AG04450 (cell line): ENCODE measurements around the gene BRD7. TPM values are rescaled to one million over a fixed set of nuclear protein-coding genes. Genes with fewer than 3 reads are reported as not detected.

Experiments
- CTCF ChIA-PET: fragments of 300-600, 350-600 bp; formaldehyde crosslinking; extraction: SDS; loops from one replicate; lab custom pipeline; 2022; ENCODE audit warnings: antibody characterized with exemption, inconsistent platforms; lab: Charles Lee
- POLR2A ChIA-PET: fragments of 350-600 bp; formaldehyde crosslinking; extraction: SDS; loops from one replicate; lab custom pipeline; 2021; ENCODE audit warnings: antibody characterized with exemption, inconsistent platforms; lab: Yijun Ruan, JAX
- DNase-seq: peaks from one replicate; pipeline ENCODE4 v3.0.0-alpha.2; 2011; ENCODE audit warnings: low read depth, low spot score
- H3K27ac ChIP-seq: one replicate; pipeline ENCODE4 v1.5.1; 2012; ENCODE audit warnings: low read depth, low read length, control low read depth
- H3K27me3 ChIP-seq: one replicate; pipeline ENCODE4 v1.6.0; 2012; ENCODE audit warnings: low read length; ENCODE audit not compliant: control insufficient read depth, insufficient read depth
- H3K4me3 ChIP-seq: 2 replicates; pipeline ENCODE4 v1.5.1; 2011; ENCODE audit warnings: mild to moderate bottlenecking, low read depth, low read length, control low read depth
- H3K9me3 ChIP-seq: 2 replicates; pipeline ENCODE4 v1.5.1; 2012; ENCODE audit warnings: low read length; ENCODE audit not compliant: control insufficient read depth, insufficient read depth
- CTCF ChIP-seq: IDR thresholded peaks from 2 replicates; pipeline ENCODE4 v1.5.1; 2011; ENCODE audit warnings: low read depth, low read length, control low read depth, inconsistent platforms
- polyA plus RNA-seq: library from polyadenylated mRNA; depleted of rRNA; stranded (reverse); fragments of >200 nt; gene quantifications from 2 replicates; pipeline ENCODE4 v1.2.3, GENCODE V29; 2011

BRD7 gene
- polyA plus RNA-seq, 1 experiment, result 69.2 TPM

- Histone ChIP-seq H3K27me3 (no peaks in the 10 kb centered on the region), H3K4me3 (no peak overlapping the region), H3K27ac (no peak overlapping the region), H3K9me3 (no peaks in the 10 kb centered on the region; the same call in 1 of the 2 replicates)
- no peak for DNase-seq
- ChIA-PET POLR2A (no interaction called here), CTCF (no interaction called here)
- TF ChIP-seq CTCF, result no peak
These were observed 32.2 kb upstream of the BRD7 start for GRCh38 chr16:50400967-50401348.

- Histone ChIP-seq H3K27me3 (no peaks in the 10 kb centered on the region), H3K27ac (no peak overlapping the region), H3K4me3 (no peak overlapping the region), H3K9me3 (no peaks in the 10 kb centered on the region; the same call in 1 of the 2 replicates)
- no peak for DNase-seq
- POLR2A ChIA-PET, result no interaction called here
- no peak for TF ChIP-seq CTCF
- CTCF ChIA-PET, result interaction anchor here (1.0 kb wide), 1 partner anchor 265 kb away, joined by 3 read pairs; no protein-coding TSS in a partner anchor
These were observed 31.7 kb upstream of the BRD7 start for GRCh38 chr16:50400312-50400966.

GRCh38 chr16:50399411-50399810, 30.6 kb upstream of the BRD7 start:
- CTCF ChIA-PET, result interaction anchor here (1.1 kb wide), 1 partner anchor 407 kb away, joined by 4 read pairs; no protein-coding TSS in a partner anchor
- TF ChIP-seq CTCF, result no peak
- DNase-seq, result no peak
- H3K4me3 ChIP-seq, result no peak overlapping the region
- no peaks in the 10 kb centered on the region for H3K27me3 ChIP-seq
- no peaks in the 10 kb centered on the region; the same call in 1 of the 2 replicates for H3K9me3 ChIP-seq
- POLR2A ChIA-PET, result no interaction called here
- no peak overlapping the region for H3K27ac ChIP-seq

GRCh38 chr16:50398336-50398735, 29.5 kb upstream of the BRD7 start:
- POLR2A ChIA-PET, result no interaction called here
- CTCF ChIA-PET, result no interaction called here
- no peak overlapping the region for H3K4me3 ChIP-seq
- no peak for TF ChIP-seq CTCF
- no peaks in the 10 kb centered on the region for H3K9me3 ChIP-seq
- H3K27ac ChIP-seq, result no peak overlapping the region
- H3K27me3 ChIP-seq, result no peaks in the 10 kb centered on the region
- DNase-seq, result no peak

- no peak for TF ChIP-seq CTCF
- ChIA-PET POLR2A (no interaction called here), CTCF (no interaction called here)
- Histone ChIP-seq H3K9me3 (no peaks in the 10 kb centered on the region), H3K27me3 (peaks cover 3% of the 10 kb centered on the region), H3K27ac (no peak overlapping the region), H3K4me3 (no peak overlapping the region)
- no peak for DNase-seq
These were observed 28.2 kb upstream of the BRD7 start for GRCh38 chr16:50396761-50397535.
